ENCODE results near the gene GPR37L1. TPM values are rescaled to one million over a fixed set of nuclear protein-coding genes. Genes with fewer than 3 reads are reported as not detected.
"Not testable (repeated sequence)": the region's sequence is repeated elsewhere in the genome, so short reads cannot be mapped to it uniquely, and the experiment has no call there.

Gene GPR37L1
- total RNA-seq, 1 donor from 2014 or later: 0.05 TPM

DNA sequence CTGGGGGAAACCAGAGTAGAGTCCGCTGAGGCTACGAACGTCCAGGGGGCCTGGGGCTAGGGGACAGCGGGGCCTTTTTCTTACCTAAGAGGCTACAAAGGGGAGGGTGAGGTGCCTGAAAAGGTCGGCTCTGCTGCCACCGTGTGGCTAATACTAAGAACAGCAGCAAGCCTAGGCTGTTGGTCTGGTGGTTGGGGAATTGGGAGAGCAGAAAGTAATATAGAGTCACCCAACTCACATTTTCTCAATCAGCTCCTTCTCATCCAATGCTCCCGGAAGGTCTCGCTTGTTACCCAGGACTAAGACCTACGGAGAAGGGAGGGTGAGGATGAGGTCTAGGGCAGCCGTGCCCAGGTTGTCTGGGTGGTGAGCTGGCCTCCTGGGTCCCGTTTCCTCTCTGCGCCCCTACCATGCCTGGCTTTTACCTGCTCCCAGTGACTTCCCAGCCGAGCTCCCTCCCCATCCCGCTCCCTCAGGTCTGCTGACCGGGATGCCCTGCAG lies 12.6 kb downstream of the GPR37L1 start:
- TF ChIP-seq, protein P1, sequence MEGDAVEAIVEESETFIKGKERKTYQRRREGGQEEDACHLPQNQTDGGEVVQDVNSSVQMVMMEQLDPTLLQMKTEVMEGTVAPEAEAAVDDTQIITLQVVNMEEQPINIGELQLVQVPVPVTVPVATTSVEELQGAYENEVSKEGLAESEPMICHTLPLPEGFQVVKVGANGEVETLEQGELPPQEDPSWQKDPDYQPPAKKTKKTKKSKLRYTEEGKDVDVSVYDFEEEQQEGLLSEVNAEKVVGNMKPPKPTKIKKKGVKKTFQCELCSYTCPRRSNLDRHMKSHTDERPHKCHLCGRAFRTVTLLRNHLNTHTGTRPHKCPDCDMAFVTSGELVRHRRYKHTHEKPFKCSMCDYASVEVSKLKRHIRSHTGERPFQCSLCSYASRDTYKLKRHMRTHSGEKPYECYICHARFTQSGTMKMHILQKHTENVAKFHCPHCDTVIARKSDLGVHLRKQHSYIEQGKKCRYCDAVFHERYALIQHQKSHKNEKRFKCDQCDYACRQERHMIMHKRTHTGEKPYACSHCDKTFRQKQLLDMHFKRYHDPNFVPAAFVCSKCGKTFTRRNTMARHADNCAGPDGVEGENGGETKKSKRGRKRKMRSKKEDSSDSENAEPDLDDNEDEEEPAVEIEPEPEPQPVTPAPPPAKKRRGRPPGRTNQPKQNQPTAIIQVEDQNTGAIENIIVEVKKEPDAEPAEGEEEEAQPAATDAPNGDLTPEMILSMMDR (IDR thresholded peaks at IDR 0.05; ENCODE audit: borderline replicate concordance): peak; percentile 93
- Histone ChIP-seq H3K9me3 (replicated peaks) (no peaks in the 10 kb centered on the region), H3K4me3 (no peak overlapping the region), H3K4me1 (peaks cover 41% of the 10 kb centered on the region), H3K27ac (replicated peaks) (no peak overlapping the region), H3K27me3 (ENCODE audit: low read depth) (no peaks in the 10 kb centered on the region), H3K36me3 (peaks cover 60% of the 10 kb centered on the region)
- intact Hi-C loops (cut with micrococcal nuclease): no loop called here
- peak; percentile 38 for DNase-seq

- intact Hi-C loops (cut with micrococcal nuclease): no loop called here
Observed at GRCh38 chr1:202140833-202141232, 18.1 kb downstream of the GPR37L1 start.

DNA sequence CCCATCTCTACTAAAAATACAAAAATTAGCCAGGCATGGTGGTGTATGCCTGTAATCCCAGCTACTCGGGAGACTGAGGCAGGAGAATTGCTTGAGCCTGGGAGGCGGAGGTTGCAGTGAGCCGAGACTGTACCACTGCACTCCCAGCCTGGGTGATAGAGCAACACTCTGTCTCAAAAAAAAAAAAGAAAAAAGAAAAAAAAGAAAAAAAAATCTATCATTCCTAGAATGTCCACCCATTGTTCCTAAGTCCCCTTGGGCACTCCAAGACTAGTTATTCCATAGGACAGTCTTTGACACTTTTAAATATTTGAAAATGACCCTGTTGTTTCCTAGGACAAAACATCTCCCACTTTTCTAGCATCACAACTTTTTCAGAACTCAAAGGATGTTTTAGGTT lies 18.8 kb downstream of the GPR37L1 start:
- H3K27me3 ChIP-seq (ENCODE audit: low read depth); H3K27ac ChIP-seq (replicated peaks); DNase-seq; H3K9me3 ChIP-seq (replicated peaks); H3K4me3 ChIP-seq; intact Hi-C loops (cut with micrococcal nuclease): not testable (repeated sequence)
- Histone ChIP-seq H3K36me3 (peaks cover 25% of the 10 kb centered on the region), H3K4me1 (peaks cover 50% of the 10 kb centered on the region)

More at GRCh38 chr1:202140833-202141232, 18.1 kb downstream of the GPR37L1 start:
- Histone ChIP-seq H3K36me3 (peaks cover 30% of the 10 kb centered on the region), H3K27me3 (ENCODE audit: low read depth) (no peaks in the 10 kb centered on the region), H3K9me3 (replicated peaks) (no peaks in the 10 kb centered on the region), H3K4me3 (no peak overlapping the region), H3K27ac (replicated peaks) (no peak overlapping the region), H3K4me1 (peaks cover 50% of the 10 kb centered on the region)
- no peak for DNase-seq
- TF ChIP-seq, protein P1 (IDR thresholded peaks at IDR 0.05; ENCODE audit: borderline replicate concordance): no peak

DNA sequence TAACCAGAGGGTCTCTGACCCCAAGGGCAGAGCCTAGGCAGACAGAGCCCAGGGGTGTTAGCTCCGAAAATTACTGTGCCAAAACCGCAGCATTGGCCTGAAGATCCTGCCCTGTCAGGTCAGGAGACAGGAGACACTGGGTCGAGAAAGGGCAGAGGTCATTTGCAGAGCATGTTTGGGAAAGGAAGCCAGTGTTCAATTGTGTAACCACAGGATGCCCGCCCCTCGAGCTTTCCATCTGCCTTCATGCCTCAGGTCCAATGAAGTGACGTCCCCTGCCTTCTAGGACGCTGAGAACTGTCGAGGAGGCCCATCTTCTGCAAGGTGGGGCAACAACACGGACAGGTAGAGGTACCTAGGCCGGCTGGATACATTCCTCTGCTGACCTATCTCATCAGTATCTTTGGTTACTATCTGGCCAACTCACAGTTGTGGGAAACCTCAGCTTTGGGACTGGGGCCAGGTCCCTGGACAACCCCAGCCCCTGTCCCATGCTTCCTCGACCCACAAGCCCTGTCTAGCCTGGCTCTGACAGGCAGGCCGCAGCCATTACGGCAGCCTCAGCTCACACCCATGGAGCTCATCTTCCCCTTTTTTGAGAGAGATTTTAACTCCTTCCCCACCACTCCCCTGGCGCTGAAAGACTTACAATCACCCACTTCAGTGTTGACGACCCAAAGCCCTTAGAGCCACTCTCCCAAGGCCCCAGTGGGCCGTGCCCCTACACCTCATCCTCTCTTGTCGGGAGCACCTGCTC lies 20.5 kb downstream of the GPR37L1 start:
- Histone ChIP-seq H3K4me1 (peaks cover 50% of the 10 kb centered on the region), H3K27me3 (ENCODE audit: low read depth) (no peaks in the 10 kb centered on the region), H3K36me3 (peaks cover 7% of the 10 kb centered on the region), H3K27ac (replicated peaks) (peak overlapping the region; percentile 95), H3K9me3 (replicated peaks) (no peaks in the 10 kb centered on the region), H3K4me3 (peak overlapping the region; percentile 95)
- DNase-seq: peak; percentile 37
- intact Hi-C loops (cut with micrococcal nuclease): no loop called here
- TF ChIP-seq, protein P1 (IDR thresholded peaks at IDR 0.05; ENCODE audit: borderline replicate concordance): no peak

- Histone ChIP-seq H3K27me3 (ENCODE audit: low read depth) (no peaks in the 10 kb centered on the region), H3K4me3 (peak overlapping the region; percentile 95), H3K27ac (replicated peaks) (peak overlapping the region; percentile 95), H3K36me3 (peaks cover under 1% of the 10 kb centered on the region), H3K9me3 (replicated peaks) (no peaks in the 10 kb centered on the region), H3K4me1 (peaks cover 50% of the 10 kb centered on the region)
- intact Hi-C loops (cut with micrococcal nuclease): no loop called here
- DNase-seq: peak; percentile 48
- TF ChIP-seq, protein P1 (IDR thresholded peaks at IDR 0.05; ENCODE audit: borderline replicate concordance): no peak
Observed at GRCh38 chr1:202143768-202144401, 21.2 kb downstream of the GPR37L1 start.

Data from left ventricle myocardium inferior (tissue), 1 donor.